GM12878 (cell line): ENCODE data around the gene CFAP97. TPM values are rescaled to one million over a fixed set of nuclear protein-coding genes. Genes with fewer than 3 reads are reported as not detected.
"Not testable (repeated sequence)": the region's sequence is repeated elsewhere in the genome, so short reads cannot be mapped to it uniquely, and the experiment has no call there.

Experiments used
- ATAC-seq: fragments of 200-7000 bp; cut with Tn5 transposase; 3 replicates; pipeline ENCODE4 v1.9.1; 2020; ENCODE audit warnings: mild to moderate bottlenecking, moderate library complexity
- BruUV-seq: library from RNA; stranded (reverse); fragments of 400-500 nt; replicated peaks from 2 replicates; lab custom pipeline; 2021; lab: Mats Ljungman, UMichigan
- CTCF ChIA-PET: fragments of 300-600 bp; sonication (Branson Sonifier 250); formaldehyde crosslinking; extraction: SDS; loops from one replicate; lab custom pipeline; 2021; ENCODE audit warnings: inconsistent platforms; lab: Yijun Ruan, JAX
- POLR2A ChIA-PET: fragments of 350-600 bp; formaldehyde crosslinking; extraction: SDS; loops from one replicate; lab custom pipeline; 2021; ENCODE audit warnings: inconsistent platforms; lab: Charles Lee
- RAD21 ChIA-PET: fragments of 300-600 bp; sonication (Branson Sonifier 250); formaldehyde crosslinking; loops from one replicate; lab custom pipeline; 2023; ENCODE audit warnings: antibody characterized with exemption; ENCODE audit not compliant: unreplicated experiment; lab: Charles Lee
- SMC1A ChIA-PET: fragments of 300-600 bp; sonication (Branson Sonifier 250); formaldehyde crosslinking; loops from one replicate; lab custom pipeline; 2023; ENCODE audit not compliant: unreplicated experiment, uncharacterized antibody; lab: Charles Lee
- DNase-seq: peaks from one replicate; pipeline ENCODE4 v3.0.0-alpha.2; 2011; ENCODE audit warnings: low read depth, low spot score
- FAIRE-seq: peaks from 3 replicates; lab custom pipeline; 2011; peaks lifted over from hg19 to GRCh38; lab: Jason Lieb, UNC
- H2AFZ ChIP-seq: 2 replicates; pipeline ENCODE4 v1.6.0; 2011; ENCODE audit warnings: low read depth, low read length, control low read depth; ENCODE audit not compliant: control insufficient read depth
- H3K27ac ChIP-seq: 2 replicates; pipeline ENCODE4 v1.5.1; 2011; ENCODE audit warnings: control low read depth; ENCODE audit not compliant: control insufficient read depth, insufficient read depth
- H3K27me3 ChIP-seq, 2 experiments: replicated peaks in 1 of 2; 2 replicates each; pipeline versions ENCODE4 v1.6.0 to v1.6.1; 2011; ENCODE audit warnings: low read length in 1 of 2; ENCODE audit not compliant: control insufficient read depth in 2 of 2, insufficient read depth in 2 of 2
- H3K36me3 ChIP-seq, 2 experiments: 2 replicates each; pipeline ENCODE4 v1.5.1; 2011; ENCODE audit warnings: low read length in 1 of 2; ENCODE audit not compliant: control insufficient read depth in 2 of 2, insufficient read depth in 2 of 2
- H3K4me1 ChIP-seq: 2 replicates; pipeline ENCODE4 v1.6.1; 2011; ENCODE audit warnings: mild to moderate bottlenecking, low read length, moderate library complexity, mixed read lengths; ENCODE audit not compliant: control insufficient read depth, insufficient read depth
- H3K4me2 ChIP-seq: 2 replicates; pipeline ENCODE4 v1.6.0; 2011; ENCODE audit warnings: control low read depth; ENCODE audit not compliant: control insufficient read depth, insufficient read depth
- H3K4me3 ChIP-seq: fragments of 200-600 bp; sonication (generic); 2 replicates; pipeline ENCODE4 v1.5.1; 2016
- H3K79me2 ChIP-seq: 2 replicates; pipeline ENCODE4 v1.6.0; 2011; ENCODE audit warnings: low read length; ENCODE audit not compliant: control insufficient read depth, insufficient read depth
- H3K9ac ChIP-seq: 2 replicates; pipeline ENCODE4 v1.8.0; 2011; ENCODE audit warnings: low read length, control low read depth, mixed read lengths; ENCODE audit not compliant: control insufficient read depth, insufficient read depth
- H3K9me3 ChIP-seq: replicated peaks from 3 replicates; pipeline ENCODE4 v1.5.1; 2011; ENCODE audit warnings: mild to moderate bottlenecking, low read length; ENCODE audit not compliant: control insufficient read depth, insufficient read depth
- H4K20me1 ChIP-seq: 2 replicates; pipeline ENCODE4 v1.6.0; 2011; ENCODE audit not compliant: control insufficient read depth, insufficient read depth
- CBFB ChIP-seq: IDR thresholded peaks from 2 replicates; pipeline ENCODE4 v1.6.1; 2016; ENCODE audit warnings: antibody characterized with exemption, low read depth
- CHD4 ChIP-seq: fragments of 200-600 bp; sonication (generic); IDR thresholded peaks from 2 replicates; pipeline ENCODE4 v1.6.1; 2016; ENCODE audit warnings: mild to moderate bottlenecking
- E4F1 ChIP-seq: fragments of 450-650 bp; IDR thresholded peaks from 2 replicates; pipeline ENCODE4 v1.6.1; 2018; ENCODE audit warnings: borderline replicate concordance, mild to moderate bottlenecking; ENCODE audit not compliant: partially characterized antibody
- FOXM1 ChIP-seq: IDR thresholded peaks from 2 replicates; pipeline ENCODE4 v1.6.1; 2012; ENCODE audit warnings: low read depth, mild to moderate bottlenecking, inconsistent platforms, low read length, moderate library complexity
- IRF3 ChIP-seq: fragments of 450-650 bp; IDR thresholded peaks from 2 replicates; pipeline ENCODE4 v1.6.1; 2014; ENCODE audit warnings: mild to moderate bottlenecking
- MEF2A ChIP-seq: IDR thresholded peaks from 2 replicates; pipeline ENCODE4 v1.6.1; 2011; ENCODE audit warnings: low read depth, mild to moderate bottlenecking, low read length, moderate library complexity; ENCODE audit not compliant: insufficient read depth
- MLLT1 ChIP-seq: fragments of 450-650 bp; IDR thresholded peaks from 2 replicates; pipeline ENCODE4 v1.6.1; 2016; ENCODE audit warnings: mild to moderate bottlenecking
- MYB ChIP-seq: fragments of 150-350 bp; IDR thresholded peaks from 2 replicates; pipeline ENCODE4 v1.6.1; 2014; ENCODE audit warnings: mild to moderate bottlenecking, low read depth, low read length, borderline replicate concordance
- POLR2AphosphoS5 ChIP-seq: IDR thresholded peaks from 2 replicates; pipeline ENCODE4 v1.6.1; 2011; ENCODE audit warnings: mild to moderate bottlenecking, low read length, inconsistent platforms
- SMAD1 ChIP-seq: fragments of 450-650 bp; IDR thresholded peaks from 2 replicates; pipeline ENCODE4 v1.6.1; 2018; ENCODE audit warnings: mild to moderate bottlenecking, low read depth; ENCODE audit not compliant: partially characterized antibody
- STAT3 ChIP-seq: IDR thresholded peaks from 2 replicates; pipeline ENCODE4 v1.6.1; 2011; ENCODE audit warnings: low read depth, low read length, improper control_type of control experiment
- TCF3 ChIP-seq: IDR thresholded peaks from 2 replicates; pipeline ENCODE4 v1.6.1; 2012; ENCODE audit warnings: low read depth, mild to moderate bottlenecking, low read length, borderline replicate concordance; ENCODE audit not compliant: insufficient read depth
- ZNF384 ChIP-seq: IDR thresholded peaks from 2 replicates; pipeline ENCODE4 v1.6.1; 2012; ENCODE audit warnings: low read depth, mild to moderate bottlenecking, low read length, improper control_type of control experiment, borderline replicate concordance
- WGBS: methylation state at CpG from one replicate; pipeline ENCODE4 v1.1.6; 2016; ENCODE audit warnings: low lambda C conversion rate; ENCODE audit not compliant: insufficient replicate concordance, insufficient coverage; ENCODE audit errors: missing lambda C conversion rate; 5-methylcytosine and 5-hydroxymethylcytosine counted together
- in situ Hi-C: fragments of 300-500 bp; cut with MboI; formaldehyde crosslinking; loops from 9 replicates; pipeline ENCODE4 v1.14.3; 2018; ENCODE audit warnings: mixed read lengths
- intact Hi-C: fragments of 100-400 bp; cut with micrococcal nuclease; formaldehyde crosslinking; loops from one replicate; pipeline ENCODE4 v1.14.2; 2022; ENCODE audit not compliant: unreplicated experiment
- polyA plus RNA-seq, 11 experiments: library from polyadenylated mRNA; depleted of rRNA in 4 of 11; unstranded in 6 of 11; stranded (reverse) in 5 of 11; fragments of >200 nt; fragmentation: Nextera tagmentation in 4 of 11; fragmentation: Illumina TruSeq in 1 of 11; extraction: Ambion mirVana in 4 of 11; extraction: Trizol in 1 of 11; gene quantifications; 1 replicate in 1 of 11; 2 replicates in 10 of 11; pipeline versions ENCODE4 v1.2.1 to v1.2.3, GENCODE V29; 2011 to 2016; ENCODE audit warnings: inconsistent platforms in 2 of 11, missing spikeins in 2 of 11, low read depth in 1 of 11
- total RNA-seq, 4 experiments: library from RNA; depleted of rRNA in 3 of 4; stranded (reverse); fragments of >200 nt in 3 of 4; fragmentation: Illumina TruSeq in 1 of 4; extraction: Trizol in 1 of 4; gene quantifications; 2 replicates each; pipeline versions ENCODE4 v1.2.1 to v1.2.3, GENCODE V29; 2013 to 2021

The CFAP97 gene
- total and polyA plus RNA-seq, 10 of the 15 experiments (the other 5 are each of a cell fraction or from before 2014, with no cell fraction given) = 26.4 to 62.7 (median 48.0) TPM

- H3K79me2 ChIP-seq, H2AFZ ChIP-seq, RAD21 ChIA-PET, H3K27ac ChIP-seq, H3K4me2 ChIP-seq, BruUV-seq, H4K20me1 ChIP-seq, H3K4me3 ChIP-seq, H3K9me3 ChIP-seq, POLR2A ChIA-PET, in situ Hi-C loops, FAIRE-seq, SMC1A ChIA-PET, intact Hi-C loops, ATAC-seq, H3K9ac ChIP-seq, H3K36me3 ChIP-seq, H3K27me3 ChIP-seq, DNase-seq: not testable (repeated sequence)
- 50% methylated on average over 5 of the region's 5 CpGs for WGBS
- CTCF ChIA-PET = interaction anchor here (0.6 to 1.9 kb wide), 4 partner anchors 15 to 494 kb away, joined by 3 to 6 read pairs (median 4); no protein-coding TSS in a partner anchor
- H3K4me1 ChIP-seq = peaks cover 12% of the 10 kb centered on the region
Observed at GRCh38 chr4:185119467-185119866, 84.3 kb downstream of the CFAP97 start.

- intact Hi-C loops = no loop called here
- SMC1A ChIA-PET = no interaction called here
- DNase-seq (no peak), ATAC-seq (no peak), FAIRE-seq (no peak)
- H3K27me3 ChIP-seq = no peaks in the 10 kb centered on the region; a peak in 2 of 4 replicates
- H2AFZ ChIP-seq = no peak overlapping the region
- no peak overlapping the region for H3K4me2 ChIP-seq
- no peaks in the 10 kb centered on the region for H3K36me3 ChIP-seq
- CTCF ChIA-PET = interaction anchor here (0.9 to 1.9 kb wide), 2 partner anchors 21 to 78 kb away, joined by 3 to 4 read pairs; no protein-coding TSS in a partner anchor
- H3K4me3 ChIP-seq = no peak overlapping the region
- RAD21 ChIA-PET = no interaction called here
- H4K20me1 ChIP-seq = no peaks in the 10 kb centered on the region
- no peak overlapping the region for H3K27ac ChIP-seq
- peaks cover 12% of the 10 kb centered on the region for H3K4me1 ChIP-seq
- H3K9me3 ChIP-seq = no peaks in the 10 kb centered on the region
- 79% methylated on average over 7 of the region's 7 CpGs for WGBS
- POLR2A ChIA-PET = no interaction called here
- no peak overlapping the region for H3K9ac ChIP-seq
- no TSS peak for BruUV-seq
- no peaks in the 10 kb centered on the region for H3K79me2 ChIP-seq
- in situ Hi-C loops = no loop called here
- TF ChIP-seq MEF2A (no peak), MYB (no peak), CHD4 (no peak), FOXM1 (no peak), POLR2AphosphoS5 (no peak), SMAD1 (no peak), ZNF384 (no peak), STAT3 (no peak), TCF3 (no peak), E4F1 (no peak), CBFB (no peak), IRF3 (no peak), MLLT1 (no peak)
Observed at GRCh38 chr4:185118876-185119275, 84.9 kb downstream of the CFAP97 start.
